ENCODE data around the gene NEGR1. TPM values are rescaled to one million over a fixed set of nuclear protein-coding genes. Genes with fewer than 3 reads are reported as not detected.

NEGR1 gene
- total and polyA plus RNA-seq, 9 of the 15 experiments (the other 6 are each of a cell fraction or from before 2014, with no cell fraction given): not detected

DNA sequence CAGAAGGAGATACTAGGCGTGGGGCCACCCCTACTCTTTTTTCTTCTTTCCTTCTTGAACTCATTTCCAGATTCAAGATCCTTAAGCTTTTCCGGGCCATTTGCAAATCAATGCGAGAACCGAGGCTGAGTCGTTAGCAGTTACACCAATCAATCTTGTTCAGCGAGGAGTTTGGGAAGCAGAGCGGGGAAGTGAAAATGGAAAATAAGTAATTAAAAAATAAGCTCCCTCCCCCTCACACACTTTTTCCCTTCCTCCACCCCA is 1.7 kb upstream of the NEGR1 start (continued):
- TF ChIP-seq, protein P1, sequence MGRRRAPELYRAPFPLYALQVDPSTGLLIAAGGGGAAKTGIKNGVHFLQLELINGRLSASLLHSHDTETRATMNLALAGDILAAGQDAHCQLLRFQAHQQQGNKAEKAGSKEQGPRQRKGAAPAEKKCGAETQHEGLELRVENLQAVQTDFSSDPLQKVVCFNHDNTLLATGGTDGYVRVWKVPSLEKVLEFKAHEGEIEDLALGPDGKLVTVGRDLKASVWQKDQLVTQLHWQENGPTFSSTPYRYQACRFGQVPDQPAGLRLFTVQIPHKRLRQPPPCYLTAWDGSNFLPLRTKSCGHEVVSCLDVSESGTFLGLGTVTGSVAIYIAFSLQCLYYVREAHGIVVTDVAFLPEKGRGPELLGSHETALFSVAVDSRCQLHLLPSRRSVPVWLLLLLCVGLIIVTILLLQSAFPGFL (CRISPR knock-in tag; IDR thresholded peaks at IDR 0.05): no peak

- no peaks in the 10 kb centered on the region for H4K20me1 ChIP-seq (replicated peaks; ENCODE audit: control insufficient read depth, insufficient read depth, low read length)
- WGBS (ENCODE audit: insufficient coverage, low coverage, missing lambda C conversion rate): 28% methylated on average over 52 of the region's 56 CpGs
- H3K79me2 ChIP-seq (ENCODE audit: control insufficient read depth, insufficient read depth, low read length): no peaks in the 10 kb centered on the region
- no peak for DNase-seq (ENCODE audit: extremely low read depth in 1 of 4, low spot score in 3 of 4)
- H2AFZ ChIP-seq (ENCODE audit: low read depth, low read length): no peak overlapping the region
- H3K9me3 ChIP-seq (replicated peaks; ENCODE audit: control insufficient read depth, insufficient read depth, low read depth, low read length): no peaks in the 10 kb centered on the region
- intact Hi-C loops (cut with micrococcal nuclease) (no loop called here), in situ Hi-C loops (cut with MboI) (no loop called here)
- H3K4me2 ChIP-seq (ENCODE audit: insufficient read depth, low read length): no peak overlapping the region
- no peaks in the 10 kb centered on the region for H3K9me1 ChIP-seq (ENCODE audit: control insufficient read depth, insufficient read depth, low read length)
- no peaks in the 10 kb centered on the region; a peak in 1 of 5 replicates for H3K4me1 ChIP-seq (replicated peaks in 1 of 2; ENCODE audit: control insufficient read depth in 2 of 2, insufficient read depth in 2 of 2, low read length in 2 of 2)
- CTCF ChIA-PET (ENCODE audit: low intra/inter-chr PET ratio): no interaction called here
- H3K9ac ChIP-seq (ENCODE audit: insufficient read depth in 1 of 2, low read depth in 2 of 2, low read length in 2 of 2): no peak overlapping the region
- POLR2A ChIA-PET: no interaction called here
- H3K27ac ChIP-seq (ENCODE audit: extremely low read depth, low read depth, low read length): no peak overlapping the region
- H3K27me3 ChIP-seq (ENCODE audit: control insufficient read depth in 2 of 2, insufficient read depth in 2 of 2, low read length in 2 of 2): no peaks in the 10 kb centered on the region
- H3K4me3 ChIP-seq: no peak overlapping the region
- no peak for ATAC-seq
- FAIRE-seq: no peak
- BruUV-seq (replicated peaks): no TSS peak
- no peaks in the 10 kb centered on the region for H3K36me3 ChIP-seq (ENCODE audit: control insufficient read depth, insufficient read depth, low read length)
- TF ChIP-seq FOSL1 (tag; conservative IDR thresholded peaks at IDR 0.05): no peak
- TF ChIP-seq ZNF217 (CRISPR knock-in tag; IDR thresholded peaks at IDR 0.05): no peak
- no peak for TF ChIP-seq ZNF740 (CRISPR knock-in tag; IDR thresholded peaks at IDR 0.05)
- no peak for TF ChIP-seq ZNF740 (tag; IDR thresholded peaks at IDR 0.05)
- no peak for TF ChIP-seq ETV6 (IDR thresholded peaks at IDR 0.05; ENCODE audit: borderline replicate concordance in 1 of 2, low read depth in 2 of 2, low read length in 1 of 2)
- no peak for TF ChIP-seq ETV6 (CRISPR knock-in tag; IDR thresholded peaks at IDR 0.05; ENCODE audit: borderline replicate concordance)
- TF ChIP-seq RB1 (IDR thresholded peaks at IDR 0.05; ENCODE audit: low read depth): no peak
- TF ChIP-seq E2F8 (IDR thresholded peaks at IDR 0.05; ENCODE audit: low read depth, partially characterized antibody): no peak
- no peak for TF ChIP-seq ZNF146 (CRISPR knock-in tag; IDR thresholded peaks at IDR 0.05; ENCODE audit: unreplicated experiment)
- no peak for TF ChIP-seq EP400 (IDR thresholded peaks at IDR 0.05)
- no peak for TF ChIP-seq KLF10 (CRISPR knock-in tag; IDR thresholded peaks at IDR 0.05)
- no peak for TF ChIP-seq ZNF395 (CRISPR knock-in tag; IDR thresholded peaks at IDR 0.05)
Measured at GRCh38 chr1:72283307-72284083, 1.2 kb upstream of the NEGR1 start.
